Measurements from ENCODE around the gene ITPR3.
"Not testable (repeated sequence)": the region's sequence is repeated elsewhere in the genome, so short reads cannot be mapped to it uniquely, and the experiment has no call there.

The ITPR3 gene

DNA sequence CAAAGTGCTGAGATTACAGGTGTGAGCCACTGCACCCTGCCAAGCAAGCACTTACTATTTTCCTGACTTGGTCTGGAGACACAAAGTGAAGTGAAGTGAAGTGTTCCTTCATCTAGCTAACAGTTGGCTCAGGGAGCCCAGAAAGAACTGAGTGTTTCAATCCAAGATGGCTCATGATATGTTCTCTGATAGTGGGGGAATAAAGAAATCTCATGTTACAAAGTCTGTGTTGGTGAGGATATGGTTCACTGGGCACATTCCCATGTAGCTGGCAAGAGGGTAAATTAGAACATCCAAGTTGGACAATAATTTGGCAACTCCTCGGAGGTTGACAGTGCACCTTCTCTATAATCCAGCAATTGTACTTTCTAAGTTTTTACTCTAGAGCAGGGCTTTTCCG lies 5.0 kb upstream of the ITPR3 start:
- no peak for DNase-seq

DNA sequence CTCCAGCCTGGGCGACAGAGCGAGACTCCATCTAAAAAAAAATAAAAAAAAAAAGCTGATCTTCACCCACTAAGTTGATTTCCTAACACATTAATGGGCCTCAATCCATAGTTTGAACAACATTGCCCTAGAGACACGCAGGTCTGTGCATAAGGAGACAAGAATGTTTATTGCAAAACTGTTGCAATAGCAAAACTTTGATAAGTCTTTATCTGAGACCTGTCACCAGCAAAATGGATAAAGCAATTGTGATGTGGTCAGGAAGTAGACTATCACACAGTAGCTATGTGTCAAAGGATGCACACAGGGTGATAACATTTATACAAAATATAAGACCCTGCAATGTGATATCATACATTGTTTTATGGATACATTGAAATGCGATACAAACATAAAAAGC lies 4.2 kb upstream of the ITPR3 start:
- DNase-seq: no peak

- peak; percentile 44 to 62 for DNase-seq
Observed at GRCh38 chr6:33619166-33619840, 1.8 kb upstream of the ITPR3 start.

GRCh38 chr6:33620158-33620855 lies 815 bp upstream of the ITPR3 start:
- DNase-seq: peak; percentile 27 to 41

DNA sequence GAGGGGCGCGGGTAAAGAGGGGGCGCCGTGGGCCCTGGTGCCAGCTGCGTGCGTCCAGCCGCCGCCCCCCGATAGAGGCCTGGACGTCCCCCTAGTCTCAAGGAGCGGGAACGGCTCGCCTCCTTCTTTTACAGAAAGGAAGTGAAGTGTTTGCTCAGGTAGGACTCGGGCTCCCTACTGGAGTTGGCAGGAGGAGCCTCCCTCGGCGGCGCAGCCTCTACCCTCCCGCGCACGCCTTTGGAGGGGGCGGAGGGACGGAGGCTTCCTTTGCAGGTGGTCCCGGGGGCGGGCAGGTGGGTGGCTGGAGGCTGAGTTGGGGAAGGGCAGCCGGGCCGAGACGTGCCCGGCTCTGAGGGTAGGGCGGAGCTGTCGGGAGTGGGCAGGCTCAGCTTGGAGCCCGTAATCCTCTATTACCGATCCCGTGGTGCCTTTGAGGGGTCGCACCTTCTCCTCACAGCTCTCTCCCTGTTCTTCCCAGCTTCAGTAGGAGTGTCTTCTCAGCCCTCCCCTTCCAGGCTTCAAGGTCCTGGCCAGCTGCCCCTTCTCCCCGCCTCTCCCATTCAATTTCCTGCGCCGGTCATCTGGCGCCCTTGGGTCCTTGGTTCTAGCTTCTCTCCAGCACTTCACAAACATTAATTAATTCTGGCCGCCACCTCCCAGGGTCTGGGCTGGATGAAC lies 728 bp downstream of the ITPR3 start:
- no peak for DNase-seq

DNA sequence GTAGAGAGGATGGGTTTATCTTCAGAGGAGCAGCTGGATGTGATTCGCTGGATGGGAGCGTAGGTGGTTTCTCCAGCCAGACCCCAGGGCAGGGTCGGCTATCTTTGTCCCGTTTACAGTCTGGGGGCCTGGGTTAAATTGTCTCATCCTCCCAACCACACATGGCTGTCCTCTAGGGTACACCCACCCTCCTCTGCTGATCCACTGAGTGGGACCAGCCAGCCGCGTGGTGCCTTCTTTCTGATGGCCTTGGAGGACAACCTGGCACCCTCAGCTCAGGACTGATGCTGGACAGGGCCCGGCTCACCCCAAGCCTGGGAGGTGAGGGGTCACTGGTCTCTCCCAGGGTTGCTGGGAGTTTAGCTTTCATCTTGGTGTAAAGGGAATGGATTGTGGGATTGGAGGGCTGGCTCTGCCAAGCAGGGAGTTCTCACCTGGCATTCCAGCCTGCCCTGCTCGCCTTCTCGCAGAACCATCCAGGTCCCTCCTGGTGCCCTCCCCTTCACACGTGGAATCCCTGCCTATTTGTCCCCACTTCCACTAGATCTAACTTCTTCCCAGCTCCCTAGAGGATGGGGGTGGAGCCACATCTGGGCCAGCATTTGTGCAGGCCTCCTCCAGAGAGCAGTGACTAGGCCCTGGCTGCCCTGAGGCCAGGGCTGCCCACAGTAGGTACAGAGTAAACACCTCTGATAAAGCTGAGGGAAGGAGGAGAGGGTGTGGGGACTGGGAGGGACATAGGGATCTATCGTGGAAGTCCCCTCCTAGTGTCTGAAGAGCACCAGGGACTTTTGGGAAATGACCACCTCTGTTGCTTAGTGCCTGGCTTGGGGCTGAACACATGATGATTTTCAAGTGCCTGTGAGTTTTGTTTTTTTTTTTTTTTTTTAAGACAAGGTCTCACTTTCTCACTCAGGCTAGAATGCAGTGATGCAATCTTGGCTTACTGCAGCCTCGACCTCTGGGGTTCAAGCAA lies 1.6 kb downstream of the ITPR3 start:
- peak in 1 of 2 donors; percentile 20 for DNase-seq

DNA sequence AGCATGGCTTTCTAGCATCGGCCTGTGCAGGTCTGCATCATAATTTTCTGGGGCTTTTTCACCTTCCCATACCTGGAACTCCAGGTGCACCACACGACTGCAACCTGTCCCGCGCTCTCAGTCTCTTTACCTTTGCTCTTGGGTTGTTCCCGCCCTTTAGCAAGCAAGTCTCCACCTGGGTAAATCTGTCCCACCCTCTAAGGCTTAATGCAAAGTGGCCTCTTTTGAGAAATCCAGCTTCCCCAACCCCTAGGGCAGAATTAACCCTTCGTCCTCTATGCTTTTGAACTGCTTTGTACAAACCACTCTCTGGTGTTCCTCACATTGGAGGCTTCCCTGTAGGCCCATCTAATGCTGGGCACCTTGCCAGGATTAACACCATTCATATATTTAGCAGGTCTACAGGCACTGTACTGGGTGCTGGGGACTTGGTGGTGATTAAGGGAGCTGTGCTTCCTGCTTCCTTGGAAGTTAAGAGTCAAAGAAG lies 2.8 kb downstream of the ITPR3 start:
- no peak for DNase-seq

GRCh38 chr6:33624856-33625255 lies 3.7 kb downstream of the ITPR3 start:
- no peak for DNase-seq

DNA sequence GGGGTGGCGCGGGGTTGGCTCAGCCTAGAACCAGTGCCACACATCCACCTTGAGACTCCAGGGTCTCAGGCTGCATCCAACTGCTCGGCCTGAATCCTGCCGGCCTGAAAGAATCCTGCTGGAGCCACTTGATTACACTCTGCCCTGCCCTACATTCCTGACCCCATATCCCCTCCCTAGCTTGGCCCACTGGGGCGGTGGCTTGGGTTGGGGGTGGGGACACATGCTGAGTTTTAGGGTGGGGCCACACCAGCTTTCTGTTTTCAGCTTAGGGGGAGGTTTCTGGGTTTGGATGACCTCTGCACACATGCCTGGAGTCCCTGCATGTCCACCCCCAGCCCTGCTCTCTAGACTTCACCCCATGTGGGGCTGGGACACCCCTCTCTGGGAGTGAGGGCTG lies 6.8 kb downstream of the ITPR3 start:
- no peak for DNase-seq

GRCh38 chr6:33628401-33628964 lies 7.4 kb downstream of the ITPR3 start:
- DNase-seq: peak in 1 of 2 donors; percentile 24

DNA sequence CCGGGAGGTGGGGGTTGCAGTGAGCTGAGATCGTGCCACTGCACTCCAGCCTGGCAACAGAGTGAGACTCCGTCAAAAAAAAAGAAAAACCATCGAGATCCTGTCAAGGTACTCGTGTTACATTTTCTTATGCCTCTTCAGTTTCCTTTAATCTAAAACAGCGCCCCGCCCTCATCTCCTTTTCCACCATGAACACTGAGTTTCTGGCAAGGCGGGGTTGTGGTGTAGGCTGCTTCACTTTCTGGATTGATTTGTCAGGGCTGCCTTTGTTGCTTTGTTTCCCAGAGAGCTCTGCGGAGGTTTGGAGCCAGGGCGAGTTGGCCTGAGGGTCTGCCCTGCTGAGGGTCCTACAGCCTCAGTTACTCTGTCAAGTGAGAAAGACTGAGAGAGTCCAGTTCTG lies 8.9 kb downstream of the ITPR3 start:
- DNase-seq: no peak

- DNase-seq: not testable (repeated sequence)
Observed at GRCh38 chr6:33631521-33631920, 10.4 kb downstream of the ITPR3 start.

DNA sequence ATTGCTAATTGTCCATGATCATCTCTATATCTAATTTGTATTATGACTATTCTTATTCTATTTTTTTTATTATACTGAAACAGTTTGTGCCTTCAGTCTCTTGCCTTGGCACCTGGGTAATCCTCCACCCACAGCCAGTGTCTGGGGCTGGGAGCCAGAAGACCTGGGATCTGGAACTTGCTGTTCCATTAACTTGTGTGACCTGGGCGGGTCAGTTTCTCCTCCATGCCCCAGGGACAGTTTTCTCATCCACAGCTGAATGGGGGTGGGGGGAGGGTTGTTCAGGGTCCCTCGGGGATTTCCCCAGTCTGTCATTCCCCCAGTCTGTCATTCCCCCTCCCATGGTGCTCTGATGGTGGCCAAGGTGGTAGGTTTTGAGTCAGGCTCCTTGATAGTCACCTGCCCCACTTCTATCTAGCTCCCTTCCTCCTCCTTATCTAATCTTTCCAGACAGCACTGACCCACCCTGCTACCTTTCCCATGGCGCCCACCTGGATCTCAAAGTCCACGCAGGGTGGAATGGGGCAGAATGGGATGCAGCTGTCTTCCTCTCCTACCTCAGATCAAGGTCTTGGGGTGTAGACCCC lies 10.9 kb downstream of the ITPR3 start:
- no peak for DNase-seq

- DNase-seq: peak; percentile 42 to 73
Observed at GRCh38 chr6:33632558-33633039, 11.5 kb downstream of the ITPR3 start.

DNA sequence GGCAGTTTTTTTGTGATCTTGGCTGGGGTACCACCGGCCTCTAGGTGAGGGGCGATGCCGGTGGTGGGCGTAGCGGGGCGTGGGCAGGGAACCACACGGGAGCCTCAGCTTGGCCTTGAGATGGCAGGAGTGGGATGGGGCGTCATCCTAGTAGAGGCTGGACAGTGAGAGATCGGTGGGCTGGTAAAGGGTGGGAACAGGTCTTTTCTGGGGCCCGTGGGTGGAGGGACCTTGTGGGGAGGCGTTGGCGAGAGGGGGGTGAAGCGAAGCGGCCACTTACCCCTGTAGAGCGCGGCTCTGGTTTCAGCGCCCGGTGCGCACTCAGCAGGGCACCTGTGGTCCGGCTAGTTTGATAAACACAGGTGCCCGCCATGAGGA lies 12.0 kb downstream of the ITPR3 start:
- no peak for DNase-seq

GRCh38 chr6:33633462-33634158 lies 12.5 kb downstream of the ITPR3 start:
- DNase-seq: peak; percentile 62 to 68

DNA sequence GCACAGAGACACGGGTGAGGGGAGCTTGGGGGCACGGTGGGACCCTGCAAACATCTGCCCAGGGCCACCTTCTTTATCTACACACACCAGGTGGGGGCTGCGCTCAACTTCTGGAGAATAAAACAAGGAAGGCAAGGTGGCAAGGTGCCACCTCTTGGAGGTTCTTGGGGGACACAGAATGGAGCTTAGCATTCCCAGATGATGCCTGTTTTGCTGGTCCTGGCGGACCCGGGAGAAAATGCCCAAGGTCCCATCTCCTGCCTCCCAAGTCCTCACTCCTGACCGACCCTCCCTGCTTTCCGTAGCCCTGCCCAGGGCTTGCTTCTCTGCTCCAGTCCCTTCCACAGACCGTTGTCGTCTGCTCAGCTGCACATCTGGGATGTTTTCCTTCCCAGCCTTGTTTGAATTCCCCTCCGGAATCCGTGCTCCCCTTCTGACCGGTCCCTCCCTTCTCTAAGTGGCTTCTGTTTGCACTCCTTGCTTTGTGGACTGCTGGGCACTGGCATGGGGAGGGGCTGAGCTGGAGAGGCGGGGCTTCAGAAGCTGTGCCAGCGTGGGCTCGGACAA lies 13.1 kb downstream of the ITPR3 start:
- DNase-seq: no peak

DNA sequence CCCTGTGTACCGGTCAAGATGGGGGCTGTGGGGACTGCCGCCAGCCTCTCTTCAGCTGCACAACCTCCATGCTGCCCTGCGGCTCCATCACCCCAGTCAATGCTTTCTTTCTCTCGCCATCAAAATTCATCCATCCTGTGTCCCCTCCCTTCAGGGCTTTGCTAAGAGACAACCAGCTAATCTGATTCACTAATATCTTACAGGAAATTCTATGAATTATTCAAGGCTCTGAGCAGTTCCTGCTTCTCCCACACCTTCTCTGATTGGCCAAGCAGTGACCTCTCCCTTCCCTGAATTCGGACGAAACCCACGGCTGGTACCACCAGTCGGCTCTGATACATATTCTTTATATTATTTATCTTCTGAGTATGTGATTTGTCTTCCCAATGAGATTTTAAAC lies 13.8 kb downstream of the ITPR3 start:
- peak in 1 of 2 donors; percentile 7 for DNase-seq

DNA sequence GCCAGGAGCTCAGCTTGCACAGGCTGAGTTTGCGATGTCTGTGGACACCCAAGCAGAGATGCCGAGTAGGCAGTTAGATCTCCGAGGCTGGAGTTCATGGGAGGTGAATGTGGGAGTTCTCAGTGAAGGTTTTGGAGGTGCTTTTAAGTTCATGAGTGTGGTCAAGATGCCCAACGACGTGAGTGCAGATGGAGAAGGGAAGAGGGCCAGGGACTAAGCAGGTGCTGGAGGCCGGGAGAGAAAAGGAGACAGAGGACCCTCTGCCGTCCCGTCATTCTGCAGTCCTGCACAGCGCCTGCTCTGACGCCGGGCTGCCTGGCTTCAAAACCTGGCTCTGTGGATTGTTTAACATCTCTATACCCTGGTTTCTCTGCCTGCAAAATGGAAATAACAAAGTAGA lies 15.5 kb downstream of the ITPR3 start:
- DNase-seq: no peak

DNA sequence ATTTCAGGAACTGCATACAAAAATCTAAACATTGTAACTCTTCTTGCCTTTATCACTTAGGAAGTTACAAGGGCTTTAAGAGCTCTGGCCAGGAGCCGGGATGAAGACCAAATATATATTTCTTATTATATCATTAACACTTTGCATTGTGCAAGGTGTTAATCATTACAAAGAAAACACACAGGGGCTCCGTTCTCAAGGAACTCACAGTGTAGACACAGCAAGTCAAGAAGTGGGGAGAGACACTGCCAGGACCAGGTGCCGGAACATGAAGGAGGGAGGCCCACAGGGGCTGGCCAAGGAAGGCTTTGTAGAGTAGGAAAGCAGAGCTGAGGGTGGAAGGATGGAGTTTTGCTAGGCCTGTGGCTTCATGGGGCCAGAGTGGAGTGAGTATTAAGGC lies 17.4 kb downstream of the ITPR3 start:
- no peak for DNase-seq

- DNase-seq: no peak
Observed at GRCh38 chr6:33639559-33639958, 18.4 kb downstream of the ITPR3 start.
